Activated CD4-positive, alpha-beta T cell treated with anti-CD3 and anti-CD28 coated beads, Interleukin-2, amount 50 U/mL, for 24 hours (primary cell): Measurements from ENCODE around the gene ADGRG7.

Experiments
- DNase-seq, 2 donors: peaks; one replicate each; pipeline ENCODE4 v3.0.0-alpha.2; 2020; ENCODE audit warnings: low read depth in 1 of 2, low spot score in 1 of 2

Gene ADGRG7

GRCh38 chr3:100600181-100601042 lies 9.0 kb upstream of the ADGRG7 start:
- no peak for DNase-seq

GRCh38 chr3:100602506-100603444 lies 6.6 kb upstream of the ADGRG7 start:
- DNase-seq, result no peak

- DNase-seq, result no peak
Measured at GRCh38 chr3:100603469-100603868, 5.9 kb upstream of the ADGRG7 start.

GRCh38 chr3:100605358-100605757 lies 4.0 kb upstream of the ADGRG7 start:
- no peak for DNase-seq

- DNase-seq, result no peak
Measured at GRCh38 chr3:100606894-100607512, 2.4 kb upstream of the ADGRG7 start.

- no peak for DNase-seq
Measured at GRCh38 chr3:100609963-100610362, 562 bp downstream of the ADGRG7 start.

- DNase-seq, result no peak
Measured at GRCh38 chr3:100611221-100611620, 1.8 kb downstream of the ADGRG7 start.

- no peak for DNase-seq
Measured at GRCh38 chr3:100613721-100614390, 4.5 kb downstream of the ADGRG7 start.

GRCh38 chr3:100614941-100615340 lies 5.5 kb downstream of the ADGRG7 start:
- DNase-seq, result no peak

GRCh38 chr3:100615684-100616083 lies 6.3 kb downstream of the ADGRG7 start:
- no peak for DNase-seq

GRCh38 chr3:100621251-100621650 lies 11.8 kb downstream of the ADGRG7 start:
- DNase-seq, result no peak

GRCh38 chr3:100627491-100627890 lies 18.1 kb downstream of the ADGRG7 start:
- no peak for DNase-seq

- DNase-seq, result no peak
Measured at GRCh38 chr3:100629421-100630127, 20.2 kb downstream of the ADGRG7 start.

GRCh38 chr3:100630664-100631063 lies 21.3 kb downstream of the ADGRG7 start:
- no peak for DNase-seq

- DNase-seq, result no peak
Measured at GRCh38 chr3:100631236-100631635, 21.8 kb downstream of the ADGRG7 start.

GRCh38 chr3:100634493-100635272 lies 25.3 kb downstream of the ADGRG7 start:
- peak in 1 of 2 donors; percentile 3 for DNase-seq

GRCh38 chr3:100635273-100635701 lies 25.9 kb downstream of the ADGRG7 start:
- DNase-seq, result no peak

GRCh38 chr3:100637197-100637631 lies 27.8 kb downstream of the ADGRG7 start:
- DNase-seq, result no peak

GRCh38 chr3:100640633-100641032 lies 31.2 kb downstream of the ADGRG7 start:
- DNase-seq, result no peak
